Heart left ventricle (tissue), 13 donors: Measurements from ENCODE around the gene WTAP.

Experiments used
- CTCF ChIP-seq, 12 donors: fragments of 200-600 bp; sonication (generic) in 4 of 12; IDR thresholded peaks; one replicate each; pipeline versions ENCODE4 v1.5.0 to v1.8.0; 2018 to 2022; ENCODE audit warnings: antibody characterized with exemption in 12 of 12, mild to moderate bottlenecking in 5 of 12
- POLR2A ChIP-seq, 2 donors: fragments of 450-650 bp; IDR thresholded peaks; one replicate each; pipeline ENCODE4 v1.6.1; 2017; ENCODE audit warnings: antibody characterized with exemption in 2 of 2, mild to moderate bottlenecking in 2 of 2, moderate library complexity in 2 of 2
- donor health status: ischemic (EF 13 %, LVEDD 7.1; RV severe dilation, severe dysfunction).
- donor health status: DM: no; HTN: yes; CAD: no.
- donor health status: DM: no; HTN: no; CAD: no.
- donor health status: ischemic (EF 25% LVEDD 6.9; RV normal size, moderate dysfunction).
- donor health status: ischemic (EF 25% LVEDD 5.7; RV mildly dilated, moderate dysfunction).
- donor health status: ischemic (EF 35%, LVEDD 5.7; RV mildly dilated, moderate dysfunction).
- donor health status: nonischemic (EF 11% LVEDD 7.7; RV severe dilation, severe dysfunction).
- donor health status: DM: yes; HTN: yes; CAD: no.
- donor health status: PGD.
- donor health status: ischemic (EF 29% LVEDD 5.4; RV normal size, mild dysfunction).
- donor health status: nonischemic (EF 23%, LVEDD 6.1; RV moderate dilation, normal function).

DNA sequence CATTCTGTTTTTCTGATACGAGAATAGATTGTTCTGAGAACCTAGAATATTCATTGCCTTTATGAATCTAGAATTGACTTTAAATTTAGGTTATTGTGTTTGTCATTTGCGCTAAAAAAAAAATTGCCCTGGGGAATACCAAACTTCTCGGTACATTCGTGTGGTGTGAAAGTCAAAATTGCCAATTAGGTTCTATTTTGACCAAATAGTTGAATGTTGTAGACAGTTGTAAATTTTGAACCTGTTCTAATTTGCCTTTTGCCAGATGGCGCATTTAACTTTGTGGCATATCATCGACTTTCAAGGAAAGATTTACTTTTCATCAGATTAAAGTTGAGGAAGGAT is 3.0 kb downstream of the WTAP start:
- TF ChIP-seq CTCF (IDR thresholded peaks at IDR 0.05) (no peak), POLR2A (IDR thresholded peaks at IDR 0.05) (no peak)
